HL-60 (cell line): ENCODE data around the gene SKIC3.

Experiments
- GABPA ChIP-seq: IDR thresholded peaks from 2 replicates; pipeline ENCODE4 v1.6.1; 2012; ENCODE audit warnings: low read depth
- POLR2AphosphoS5 ChIP-seq: IDR thresholded peaks from 2 replicates; pipeline ENCODE4 v1.6.1; 2012; ENCODE audit warnings: low read depth
- SPI1 ChIP-seq: IDR thresholded peaks from 2 replicates; pipeline ENCODE4 v1.6.1; 2012; ENCODE audit warnings: low read depth, mild to moderate bottlenecking, borderline replicate concordance
- TF ChIP-seq, protein P1 (sequence below): IDR thresholded peaks from one replicate; pipeline ENCODE4 v1.5.1; 2011; ENCODE audit warnings: low read length, control low read depth, inconsistent platforms; ENCODE audit not compliant: insufficient read depth
- TF ChIP-seq, protein P2 (sequence below): IDR thresholded peaks from 2 replicates; pipeline ENCODE4 v1.6.1; 2012; ENCODE audit warnings: low read depth; ENCODE audit not compliant: insufficient replicate concordance

DNA sequence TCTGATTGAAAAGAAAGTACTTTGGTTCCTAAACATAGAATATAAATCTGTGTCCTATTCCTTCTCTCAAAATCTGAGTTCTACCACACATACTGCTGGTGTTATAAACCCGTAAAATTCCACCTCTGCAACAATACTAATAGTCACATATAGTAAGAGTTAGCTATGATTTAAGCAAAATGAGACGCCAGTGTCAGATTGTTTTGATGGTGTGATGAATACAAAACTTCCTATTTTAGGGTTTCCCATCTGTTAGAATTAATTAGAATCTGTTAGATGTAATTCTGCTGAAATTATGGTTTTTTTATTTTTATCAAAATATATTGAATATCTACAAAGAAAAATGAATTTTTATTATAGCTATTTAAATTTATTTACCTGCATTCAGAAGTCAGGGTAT lies 26.8 kb upstream of the SKIC3 start:
- TF ChIP-seq, protein P1, sequence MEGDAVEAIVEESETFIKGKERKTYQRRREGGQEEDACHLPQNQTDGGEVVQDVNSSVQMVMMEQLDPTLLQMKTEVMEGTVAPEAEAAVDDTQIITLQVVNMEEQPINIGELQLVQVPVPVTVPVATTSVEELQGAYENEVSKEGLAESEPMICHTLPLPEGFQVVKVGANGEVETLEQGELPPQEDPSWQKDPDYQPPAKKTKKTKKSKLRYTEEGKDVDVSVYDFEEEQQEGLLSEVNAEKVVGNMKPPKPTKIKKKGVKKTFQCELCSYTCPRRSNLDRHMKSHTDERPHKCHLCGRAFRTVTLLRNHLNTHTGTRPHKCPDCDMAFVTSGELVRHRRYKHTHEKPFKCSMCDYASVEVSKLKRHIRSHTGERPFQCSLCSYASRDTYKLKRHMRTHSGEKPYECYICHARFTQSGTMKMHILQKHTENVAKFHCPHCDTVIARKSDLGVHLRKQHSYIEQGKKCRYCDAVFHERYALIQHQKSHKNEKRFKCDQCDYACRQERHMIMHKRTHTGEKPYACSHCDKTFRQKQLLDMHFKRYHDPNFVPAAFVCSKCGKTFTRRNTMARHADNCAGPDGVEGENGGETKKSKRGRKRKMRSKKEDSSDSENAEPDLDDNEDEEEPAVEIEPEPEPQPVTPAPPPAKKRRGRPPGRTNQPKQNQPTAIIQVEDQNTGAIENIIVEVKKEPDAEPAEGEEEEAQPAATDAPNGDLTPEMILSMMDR, result no peak
- no peak for TF ChIP-seq POLR2AphosphoS5
- TF ChIP-seq, protein P2, sequence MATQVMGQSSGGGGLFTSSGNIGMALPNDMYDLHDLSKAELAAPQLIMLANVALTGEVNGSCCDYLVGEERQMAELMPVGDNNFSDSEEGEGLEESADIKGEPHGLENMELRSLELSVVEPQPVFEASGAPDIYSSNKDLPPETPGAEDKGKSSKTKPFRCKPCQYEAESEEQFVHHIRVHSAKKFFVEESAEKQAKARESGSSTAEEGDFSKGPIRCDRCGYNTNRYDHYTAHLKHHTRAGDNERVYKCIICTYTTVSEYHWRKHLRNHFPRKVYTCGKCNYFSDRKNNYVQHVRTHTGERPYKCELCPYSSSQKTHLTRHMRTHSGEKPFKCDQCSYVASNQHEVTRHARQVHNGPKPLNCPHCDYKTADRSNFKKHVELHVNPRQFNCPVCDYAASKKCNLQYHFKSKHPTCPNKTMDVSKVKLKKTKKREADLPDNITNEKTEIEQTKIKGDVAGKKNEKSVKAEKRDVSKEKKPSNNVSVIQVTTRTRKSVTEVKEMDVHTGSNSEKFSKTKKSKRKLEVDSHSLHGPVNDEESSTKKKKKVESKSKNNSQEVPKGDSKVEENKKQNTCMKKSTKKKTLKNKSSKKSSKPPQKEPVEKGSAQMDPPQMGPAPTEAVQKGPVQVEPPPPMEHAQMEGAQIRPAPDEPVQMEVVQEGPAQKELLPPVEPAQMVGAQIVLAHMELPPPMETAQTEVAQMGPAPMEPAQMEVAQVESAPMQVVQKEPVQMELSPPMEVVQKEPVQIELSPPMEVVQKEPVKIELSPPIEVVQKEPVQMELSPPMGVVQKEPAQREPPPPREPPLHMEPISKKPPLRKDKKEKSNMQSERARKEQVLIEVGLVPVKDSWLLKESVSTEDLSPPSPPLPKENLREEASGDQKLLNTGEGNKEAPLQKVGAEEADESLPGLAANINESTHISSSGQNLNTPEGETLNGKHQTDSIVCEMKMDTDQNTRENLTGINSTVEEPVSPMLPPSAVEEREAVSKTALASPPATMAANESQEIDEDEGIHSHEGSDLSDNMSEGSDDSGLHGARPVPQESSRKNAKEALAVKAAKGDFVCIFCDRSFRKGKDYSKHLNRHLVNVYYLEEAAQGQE, result no peak
- no peak for TF ChIP-seq GABPA
- no peak for TF ChIP-seq SPI1
